ENCODE measurements around the gene ADAMTSL1. TPM values are rescaled to one million over a fixed set of nuclear protein-coding genes. Genes with fewer than 3 reads are reported as not detected.

ADAMTSL1 gene
- total RNA-seq, 4 donors from 2014 or later, result 13.3 to 39.7 (median 27.2) TPM

- intact Hi-C loops (cut with DNase I; ENCODE audit: low total_unique reads) (no loop called here), in situ Hi-C loops (cut with MboI; ENCODE audit: low pct_ligation_motif_present in 1 of 4, low pct_unique_long_range_greater_than_20kb in 1 of 4, low sequenced_read_pairs in 3 of 4) (no loop called here)
- peaks cover 0 to 9% (median 0%) of the 10 kb centered on the region in 4 donors for H3K4me1 ChIP-seq
- H3K4me3 ChIP-seq, result no peak overlapping the region
- no peak for DNase-seq
- WGBS, 2 donors (ENCODE audit: low coverage in 1 of 2), result 72 to 85% methylated on average over 5 of the region's 5 CpGs
- no peaks in the 10 kb centered on the region for H3K27me3 ChIP-seq
- no peak overlapping the region for H3K27ac ChIP-seq
- no peak for TF ChIP-seq CTCF (IDR thresholded peaks at IDR 0.05)
- TF ChIP-seq POLR2A (IDR thresholded peaks at IDR 0.05), result no peak
- TF ChIP-seq EP300 (IDR thresholded peaks at IDR 0.05; ENCODE audit: low read depth), result no peak
- TF ChIP-seq POLR2AphosphoS5 (IDR thresholded peaks at IDR 0.05), result no peak
- H3K36me3 ChIP-seq, result no peaks in the 10 kb centered on the region
- H3K9me3 ChIP-seq, result no peaks in the 10 kb centered on the region
These were observed 22.5 kb downstream of the ADAMTSL1 start for GRCh38 chr9:18496256-18497000.

GRCh38 chr9:18499062-18499461 lies 25.1 kb downstream of the ADAMTSL1 start:
- in situ Hi-C loops (cut with MboI; ENCODE audit: low pct_ligation_motif_present in 1 of 4, low pct_unique_long_range_greater_than_20kb in 1 of 4, low sequenced_read_pairs in 3 of 4) (no loop called here), intact Hi-C loops (cut with DNase I; ENCODE audit: low total_unique reads) (no loop called here)
- no peak for DNase-seq
- H3K27me3 ChIP-seq, result no peaks in the 10 kb centered on the region
- no peaks in the 10 kb centered on the region for H3K36me3 ChIP-seq
- no peak overlapping the region for H3K4me3 ChIP-seq
- WGBS, 2 donors (ENCODE audit: low coverage in 1 of 2), result 51 to 72% methylated on average over 3 of the region's 3 CpGs
- H3K4me1 ChIP-seq, result peaks cover 0 to 9% (median 0%) of the 10 kb centered on the region in 4 donors
- H3K27ac ChIP-seq, result no peak overlapping the region
- H3K9me3 ChIP-seq, result no peaks in the 10 kb centered on the region
- TF ChIP-seq EP300 (IDR thresholded peaks at IDR 0.05; ENCODE audit: low read depth) (no peak), POLR2A (IDR thresholded peaks at IDR 0.05) (no peak), CTCF (IDR thresholded peaks at IDR 0.05) (no peak), POLR2AphosphoS5 (IDR thresholded peaks at IDR 0.05) (no peak)

GRCh38 chr9:18499980-18500379 lies 26.0 kb downstream of the ADAMTSL1 start:
- intact Hi-C loops (cut with DNase I; ENCODE audit: low total_unique reads) (no loop called here), in situ Hi-C loops (cut with MboI; ENCODE audit: low pct_ligation_motif_present in 1 of 4, low pct_unique_long_range_greater_than_20kb in 1 of 4, low sequenced_read_pairs in 3 of 4) (no loop called here)
- H3K36me3 ChIP-seq, result no peaks in the 10 kb centered on the region
- TF ChIP-seq CTCF (IDR thresholded peaks at IDR 0.05), result no peak
- no peak for TF ChIP-seq POLR2AphosphoS5 (IDR thresholded peaks at IDR 0.05)
- TF ChIP-seq POLR2A (IDR thresholded peaks at IDR 0.05), result no peak
- TF ChIP-seq EP300 (IDR thresholded peaks at IDR 0.05; ENCODE audit: low read depth), result no peak
- H3K27me3 ChIP-seq, result no peaks in the 10 kb centered on the region
- no peak overlapping the region for H3K27ac ChIP-seq
- H3K9me3 ChIP-seq, result no peaks in the 10 kb centered on the region
- peaks cover 0 to 9% (median 0%) of the 10 kb centered on the region in 4 donors for H3K4me1 ChIP-seq
- 13% methylated on average over 1 of the region's 1 CpG; no CpG with 5 or more reads in 1 of the 2 donors for WGBS, 2 donors (ENCODE audit: low coverage in 1 of 2)
- DNase-seq, result no peak
- no peak overlapping the region for H3K4me3 ChIP-seq

GRCh38 chr9:18500451-18500850 lies 26.5 kb downstream of the ADAMTSL1 start:
- H3K36me3 ChIP-seq, result no peaks in the 10 kb centered on the region
- DNase-seq, result no peak
- no peaks in the 10 kb centered on the region for H3K27me3 ChIP-seq
- TF ChIP-seq POLR2AphosphoS5 (IDR thresholded peaks at IDR 0.05), result no peak
- no peak for TF ChIP-seq POLR2A (IDR thresholded peaks at IDR 0.05)
- no peak for TF ChIP-seq CTCF (IDR thresholded peaks at IDR 0.05)
- H3K4me3 ChIP-seq, result no peak overlapping the region
- intact Hi-C loops (cut with DNase I; ENCODE audit: low total_unique reads), result no loop called here
- H3K9me3 ChIP-seq, result no peaks in the 10 kb centered on the region
- WGBS, 2 donors (ENCODE audit: low coverage in 1 of 2), result 88% methylated on average over 1 of the region's 1 CpG
- no peak overlapping the region for H3K27ac ChIP-seq
- peaks cover 0 to 9% (median 0%) of the 10 kb centered on the region in 4 donors for H3K4me1 ChIP-seq
- in situ Hi-C loops (cut with MboI; ENCODE audit: low pct_ligation_motif_present in 1 of 4, low pct_unique_long_range_greater_than_20kb in 1 of 4, low sequenced_read_pairs in 3 of 4), result no loop called here

Data from transverse colon (tissue), 4 donors.